GM18508 (cell line): ENCODE data around the gene ZKSCAN4.
A peak's percentile ranks its signal among the peaks of the same experiment; 100 is the strongest.

Source experiments
- ATAC-seq: cut with Tn5 transposase; IDR thresholded peaks from one replicate; pipeline ENCODE4 v1.9.1; 2021; ENCODE audit warnings: moderate number of reproducible peaks; ENCODE audit not compliant: insufficient read depth, unreplicated experiment

The ZKSCAN4 gene

GRCh38 chr6:28252009-28252975, at the start of gene ZKSCAN4:
Gene ZKSCAN4, minus strand, starts transcription at chr6:28252269. Its CDS starts 289 bp downstream, at chr6:28251980.
- ATAC-seq: peak; percentile 53

- ATAC-seq: no peak
Observed at GRCh38 chr6:28296520-28297060, 44.5 kb upstream of the ZKSCAN4 start.

GRCh38 chr6:28295326-28295725, 43.3 kb upstream of the ZKSCAN4 start:
- ATAC-seq: no peak

- ATAC-seq: no peak
Observed at GRCh38 chr6:28291573-28291972, 39.5 kb upstream of the ZKSCAN4 start.

- ATAC-seq: no peak
Observed at GRCh38 chr6:28282926-28283325, 30.9 kb upstream of the ZKSCAN4 start.

GRCh38 chr6:28281288-28282064, 29.4 kb upstream of the ZKSCAN4 start, which contains the start of gene PGBD1:
Gene PGBD1, plus strand, starts transcription at chr6:28281572. Its CDS starts 2,242 bp downstream, at chr6:28283814.
- ATAC-seq: no peak

GRCh38 chr6:28280595-28281287, 28.7 kb upstream of the ZKSCAN4 start:
- no peak for ATAC-seq

- ATAC-seq: no peak
Observed at GRCh38 chr6:28277746-28278145, 25.7 kb upstream of the ZKSCAN4 start.

- ATAC-seq: no peak
Observed at GRCh38 chr6:28274888-28275287, 22.8 kb upstream of the ZKSCAN4 start.

GRCh38 chr6:28269492-28269891, 17.4 kb upstream of the ZKSCAN4 start:
- no peak for ATAC-seq

- ATAC-seq: no peak
Observed at GRCh38 chr6:28267695-28268059, 15.6 kb upstream of the ZKSCAN4 start.

GRCh38 chr6:28266962-28267694, 15.1 kb upstream of the ZKSCAN4 start, which contains the start of gene ZSCAN26:
Gene ZSCAN26, plus strand, starts transcription at chr6:28267143. Its CDS starts 4,777 bp downstream, at chr6:28271920.
- ATAC-seq: peak; percentile 74

- no peak for ATAC-seq
Observed at GRCh38 chr6:28266563-28266961, 14.5 kb upstream of the ZKSCAN4 start.

GRCh38 chr6:28264834-28265401, 12.8 kb upstream of the ZKSCAN4 start:
- ATAC-seq: no peak

- no peak for ATAC-seq
Observed at GRCh38 chr6:28263922-28264321, 11.9 kb upstream of the ZKSCAN4 start.

- no peak for ATAC-seq
Observed at GRCh38 chr6:28258877-28259777, 7.1 kb upstream of the ZKSCAN4 start, which contains the start of gene NKAPL. Gene NKAPL, plus strand, starts transcription at chr6:28259297. Its CDS starts 75 bp downstream, at chr6:28259372.

GRCh38 chr6:28257042-28257441, 5.0 kb upstream of the ZKSCAN4 start:
- no peak for ATAC-seq

- ATAC-seq: no peak
Observed at GRCh38 chr6:28254121-28254519, 2.1 kb upstream of the ZKSCAN4 start.
